GM18505 (cell line): ENCODE results near the gene HSPB2.
A peak's percentile ranks its signal among the peaks of the same experiment; 100 is the strongest.
"Not testable (repeated sequence)": the region's sequence is repeated elsewhere in the genome, so short reads cannot be mapped to it uniquely, and the experiment has no call there.

Experiments
- ATAC-seq: cut with Tn5 transposase; IDR thresholded peaks from one replicate; pipeline ENCODE4 v1.9.1; 2021; ENCODE audit not compliant: unreplicated experiment
- POLR2A ChIP-seq: IDR thresholded peaks from 4 replicates; pipeline ENCODE4 v1.6.1; 2011; ENCODE audit warnings: borderline replicate concordance; ENCODE audit not compliant: insufficient read depth, insufficient read length; ENCODE audit errors: extremely low read depth

Gene HSPB2

GRCh38 chr11:111912535-111912934 is at the start of gene HSPB2:
HSPB2 (plus strand) TSS chr11:111912734; CDS start chr11:111912830, 96 bp downstream.
- TF ChIP-seq POLR2A = no peak
- no peak for ATAC-seq

DNA sequence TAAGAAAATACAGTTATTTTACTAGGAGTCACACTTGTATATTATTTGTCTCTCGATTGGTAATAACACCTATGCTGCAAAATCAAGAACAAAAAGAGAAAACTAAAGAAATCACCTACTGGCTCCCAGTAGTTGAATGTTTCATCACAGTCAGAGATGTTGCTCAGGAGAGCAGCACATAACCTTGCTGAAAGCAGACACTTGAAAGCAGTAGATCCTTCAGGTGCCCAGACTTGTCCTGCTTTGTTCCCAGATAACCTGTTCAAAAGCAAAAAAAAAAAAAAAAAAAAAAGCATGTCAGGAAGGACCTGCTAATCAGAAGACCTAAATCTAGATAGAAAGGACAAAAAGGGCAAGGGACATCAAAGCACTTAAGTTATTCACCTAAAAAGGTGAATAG is 42.4 kb upstream of the HSPB2 start:
- TF ChIP-seq POLR2A = no peak
- no peak for ATAC-seq

- no peak for TF ChIP-seq POLR2A
These were observed 42.0 kb upstream of the HSPB2 start for GRCh38 chr11:111870522-111870885.

DNA sequence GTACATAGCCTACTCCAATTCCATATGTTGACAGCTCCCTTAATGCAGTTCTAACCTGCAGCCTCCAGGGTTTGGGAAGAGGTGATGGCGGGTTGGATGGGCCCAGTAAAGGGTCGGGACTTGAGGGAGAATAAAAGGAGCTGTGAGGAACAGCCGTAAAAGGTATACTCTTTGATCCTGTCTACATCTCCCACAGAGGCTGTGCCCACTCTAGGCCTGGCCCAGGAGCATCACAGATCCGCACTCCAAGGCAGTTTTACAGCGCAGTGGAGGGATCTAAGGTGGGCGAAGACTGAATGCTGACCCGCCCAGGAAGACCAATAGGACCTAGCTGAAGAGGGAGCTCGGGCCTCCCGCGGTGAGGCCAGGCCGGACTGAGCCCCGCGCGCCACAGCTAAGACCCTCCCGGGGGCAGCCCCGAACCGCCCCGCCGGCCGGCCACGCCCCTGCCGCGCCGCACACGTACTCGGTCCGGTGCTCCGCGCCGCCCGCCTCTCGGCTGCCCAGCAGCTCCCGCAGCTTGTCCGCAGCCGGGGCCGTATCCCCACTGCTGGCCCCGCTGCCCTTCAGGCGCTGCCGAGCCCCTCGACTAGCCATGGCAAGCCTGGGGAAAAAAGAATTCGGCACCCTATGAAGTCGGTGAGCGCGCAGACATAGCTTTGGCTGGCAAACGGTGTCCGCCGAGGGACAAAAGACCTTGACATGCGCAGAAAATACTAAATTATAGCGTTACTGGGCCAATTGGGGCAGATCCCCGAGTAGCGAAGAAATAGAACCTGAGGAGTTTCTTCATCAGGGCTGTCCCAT is 41.4 kb upstream of the HSPB2 start, which contains the start of gene ALG9:
Gene ALG9, minus strand, starts transcription at position 696 of the 807 bp plus-strand sequence. Its CDS starts 99 bp downstream, at position 597.
- peak; percentile 70 for TF ChIP-seq POLR2A
- ATAC-seq = peak; percentile 91

More at GRCh38 chr11:111870522-111870885, 42.0 kb upstream of the HSPB2 start:
- ATAC-seq = no peak

GRCh38 chr11:111871693-111872161 is 40.8 kb upstream of the HSPB2 start:
- ATAC-seq = no peak

GRCh38 chr11:111878385-111878848 is 34.1 kb upstream of the HSPB2 start:
- TF ChIP-seq POLR2A = no peak
- peak; percentile 15 for ATAC-seq

More at GRCh38 chr11:111871693-111872161, 40.8 kb upstream of the HSPB2 start:
- no peak for TF ChIP-seq POLR2A

DNA sequence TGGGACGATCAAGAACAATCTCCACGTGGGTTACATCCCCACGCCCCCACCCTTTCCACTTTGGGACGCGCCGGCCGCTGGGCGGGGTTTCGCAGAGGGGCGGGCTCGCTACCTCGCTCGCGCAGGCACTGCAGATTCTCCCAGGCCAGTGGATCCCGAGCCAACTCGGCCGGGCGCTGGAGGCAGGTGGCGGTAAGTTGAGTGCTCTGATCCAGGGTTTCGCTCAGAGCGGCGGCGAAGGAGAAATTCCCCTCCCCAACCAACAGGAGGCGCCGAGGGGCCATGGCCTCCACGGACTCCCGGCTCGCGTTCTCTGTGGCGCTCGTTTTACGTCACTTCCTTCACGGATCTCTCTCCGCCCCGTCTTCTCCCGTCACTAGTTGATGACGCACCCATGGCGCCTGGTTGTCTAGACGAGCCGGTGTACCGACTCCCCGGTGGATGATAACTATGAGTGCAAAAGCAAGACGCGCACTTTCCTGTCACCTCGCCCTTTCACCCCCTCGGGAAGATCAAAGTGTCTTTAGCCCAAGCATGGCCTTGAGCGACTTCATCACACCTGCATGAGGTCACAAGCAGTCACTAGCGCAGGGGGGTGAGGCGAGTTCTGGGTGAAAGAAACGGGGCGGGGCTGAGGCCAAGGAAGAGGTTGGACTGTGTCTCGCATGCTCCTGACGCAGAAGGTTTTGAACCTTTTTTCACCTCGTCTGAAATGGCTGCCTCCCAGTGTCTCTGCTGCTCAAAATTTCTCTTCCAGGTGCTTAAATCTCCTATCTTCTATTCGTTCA is 33.5 kb upstream of the HSPB2 start, which contains the start of the genes CFAP68 and FDXACB1:
Gene CFAP68, plus strand, starts transcription at position 693 of the 788 bp plus-strand sequence. Its CDS starts 20 bp downstream, at position 713.
Gene FDXACB1, minus strand, starts transcription at position 317 of the 788 bp plus-strand sequence. Its CDS starts 33 bp downstream, at position 284.
- ATAC-seq = peak; percentile 92
- peak; percentile 72 for TF ChIP-seq POLR2A

DNA sequence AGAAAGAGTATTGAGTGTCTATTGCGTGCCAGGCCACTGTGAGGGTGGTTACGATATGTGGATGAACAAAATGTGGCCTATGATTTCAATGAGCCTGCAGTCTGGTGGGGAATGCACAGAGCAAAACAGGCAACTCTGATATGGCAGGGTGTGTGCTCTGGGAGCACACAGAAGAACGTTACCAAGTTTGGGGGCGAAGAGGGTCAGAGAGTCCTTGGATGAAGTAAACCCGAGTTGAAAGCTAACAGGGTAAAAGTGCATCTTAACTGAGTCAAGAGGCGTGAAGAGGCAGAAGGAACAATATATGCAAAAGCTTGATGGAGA is 32.9 kb upstream of the HSPB2 start:
- no peak for TF ChIP-seq POLR2A
- no peak for ATAC-seq

- no peak for ATAC-seq
- TF ChIP-seq POLR2A = no peak
These were observed 30.3 kb upstream of the HSPB2 start for GRCh38 chr11:111882202-111882601.

DNA sequence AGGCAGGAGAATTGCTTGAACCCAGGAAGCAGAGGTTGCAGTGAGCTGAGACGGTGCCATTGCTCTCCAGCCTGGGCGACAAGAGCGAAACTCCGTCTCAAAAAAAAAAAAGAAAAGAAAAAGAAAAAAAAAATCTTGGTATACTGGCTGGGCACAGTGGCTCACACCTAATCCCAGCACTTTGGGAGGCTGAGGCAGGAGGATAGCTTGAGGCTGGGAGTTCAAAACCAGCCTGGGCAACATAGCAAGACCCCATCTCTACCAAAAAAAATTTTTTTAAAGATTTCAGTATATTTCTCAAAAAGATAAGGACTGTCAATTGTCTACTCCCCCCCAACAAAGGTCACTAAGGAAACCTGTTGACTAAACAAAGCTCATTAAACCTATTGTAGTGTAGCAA is 27.5 kb upstream of the HSPB2 start:
- ATAC-seq = not testable (repeated sequence)

DNA sequence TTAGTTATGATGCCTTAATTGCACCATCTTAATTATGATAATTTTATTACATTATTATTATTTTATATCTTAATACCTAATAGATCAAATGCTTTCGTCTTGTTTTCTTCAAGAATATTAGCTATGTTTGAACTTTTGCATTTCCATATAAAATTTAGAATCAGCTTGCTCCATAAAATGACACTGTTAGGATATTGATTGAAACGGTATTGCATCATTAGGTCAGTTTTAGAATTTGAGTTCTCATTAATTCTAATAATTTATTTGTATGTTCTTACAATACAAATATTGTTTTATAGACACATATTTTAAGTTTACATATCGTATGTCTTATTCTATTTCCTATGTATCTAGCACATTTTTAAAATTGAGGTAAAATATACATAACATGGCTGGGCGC is 26.5 kb upstream of the HSPB2 start:
- no peak for TF ChIP-seq POLR2A
- ATAC-seq = no peak

GRCh38 chr11:111886844-111887243 is 25.7 kb upstream of the HSPB2 start:
- TF ChIP-seq POLR2A = no peak
- no peak for ATAC-seq

GRCh38 chr11:111905411-111905810 is 7.1 kb upstream of the HSPB2 start:
- TF ChIP-seq POLR2A = no peak
- ATAC-seq = no peak
